Epithelial cell of prostate (primary cell): Measurements from ENCODE around the gene KRTAP5-9.
"Not testable (repeated sequence)": the region's sequence is repeated elsewhere in the genome, so short reads cannot be mapped to it uniquely, and the experiment has no call there.

Experiments
- DNase-seq: peaks from one replicate; pipeline ENCODE4 v3.0.0-alpha.2; 2011; ENCODE audit warnings: low read depth, low spot score
- H3K27ac ChIP-seq: fragments of 450-650 bp; 2 replicates; pipeline ENCODE4 v1.5.1; 2017; ENCODE audit warnings: mild to moderate bottlenecking

KRTAP5-9 gene

GRCh38 chr11:71580057-71581003 is 32.1 kb downstream of the KRTAP5-9 start:
- no peak overlapping the region for H3K27ac ChIP-seq
- DNase-seq, result no peak

- no peak overlapping the region for H3K27ac ChIP-seq
- DNase-seq, result no peak
These were observed 33.6 kb downstream of the KRTAP5-9 start for GRCh38 chr11:71581826-71582225.

- no peak for DNase-seq
- H3K27ac ChIP-seq, result no peak within 1 kb of the TSS
These were observed 34.2 kb downstream of the KRTAP5-9 start, which contains the start of gene KRTAP5-11 for GRCh38 chr11:71582309-71582895. Gene KRTAP5-11, minus strand, starts transcription at chr11:71582875. Its CDS starts 38 bp downstream, at chr11:71582837.

- H3K27ac ChIP-seq, DNase-seq: not testable (repeated sequence)
These were observed 34.7 kb downstream of the KRTAP5-9 start for GRCh38 chr11:71582969-71583368.

GRCh38 chr11:71585673-71586072 is 37.5 kb downstream of the KRTAP5-9 start:
- not testable (repeated sequence) for DNase-seq, H3K27ac ChIP-seq

GRCh38 chr11:71588314-71588713 is 40.1 kb downstream of the KRTAP5-9 start:
- DNase-seq, H3K27ac ChIP-seq: not testable (repeated sequence)

- DNase-seq, H3K27ac ChIP-seq: not testable (repeated sequence)
These were observed 40.8 kb downstream of the KRTAP5-9 start for GRCh38 chr11:71588822-71589545.

- not testable (repeated sequence) for DNase-seq, H3K27ac ChIP-seq
These were observed 41.3 kb downstream of the KRTAP5-9 start for GRCh38 chr11:71589546-71589920.
